Neural progenitor cell (in vitro differentiated cells): ENCODE results near the gene TERC. TPM values are rescaled to one million over a fixed set of nuclear protein-coding genes. Genes with fewer than 3 reads are reported as not detected.
"Not testable (repeated sequence)": the region's sequence is repeated elsewhere in the genome, so short reads cannot be mapped to it uniquely, and the experiment has no call there.

ENCODE experiments used
- DNase-seq: peaks from one replicate; pipeline ENCODE4 v3.0.0-alpha.2; 2016; ENCODE audit warnings: low spot score
- H2AFZ ChIP-seq: fragments of 200-600 bp; sonication (generic); replicated peaks from 2 replicates; pipeline ENCODE4 v1.6.1; 2016; ENCODE audit warnings: antibody characterized with exemption
- H3F3A ChIP-seq: fragments of 200-600 bp; sonication (generic); 2 replicates; pipeline ENCODE4 v1.6.1; 2016; ENCODE audit warnings: antibody characterized with exemption, low read depth
- H3K27ac ChIP-seq: fragments of 200-600 bp; sonication (generic); 2 replicates; pipeline ENCODE4 v1.5.1; 2016; ENCODE audit warnings: mild to moderate bottlenecking
- H3K27me3 ChIP-seq: fragments of 200-600 bp; sonication (generic); 2 replicates; pipeline ENCODE4 v1.6.1; 2016; ENCODE audit warnings: mild to moderate bottlenecking, moderate library complexity
- H3K36me3 ChIP-seq: fragments of 200-600 bp; sonication (generic); 2 replicates; pipeline ENCODE4 v1.5.1; 2016
- H3K4me1 ChIP-seq: fragments of 200-600 bp; sonication (generic); 2 replicates; pipeline ENCODE4 v1.6.1; 2016; ENCODE audit warnings: mixed run types
- H3K4me2 ChIP-seq: fragments of 200-600 bp; sonication (generic); 2 replicates; pipeline ENCODE4 v1.6.1; 2016
- H3K4me3 ChIP-seq: fragments of 200-600 bp; sonication (generic); 2 replicates; pipeline ENCODE4 v1.5.1; 2016
- H3K79me2 ChIP-seq: fragments of 200-600 bp; sonication (generic); 2 replicates; pipeline ENCODE4 v1.6.1; 2016; ENCODE audit warnings: low read depth
- H3K9ac ChIP-seq: fragments of 200-600 bp; sonication (generic); 2 replicates; pipeline ENCODE4 v1.6.1; 2016
- H3K9me3 ChIP-seq: fragments of 200-600 bp; sonication (generic); 2 replicates; pipeline ENCODE4 v1.5.1; 2016; ENCODE audit warnings: low read depth
- H4K20me1 ChIP-seq: fragments of 200-600 bp; sonication (generic); 2 replicates; pipeline ENCODE4 v1.6.1; 2016; ENCODE audit warnings: low read depth
- H3K27ac Mint-ChIP-seq: 3 replicates; pipeline ENCODE4 v1.8.0; 2021; ENCODE audit warnings: mixed read lengths
- H3K27me3 Mint-ChIP-seq: 2 replicates; pipeline ENCODE4 v1.8.0; 2022; ENCODE audit warnings: low read depth, mild to moderate bottlenecking, inconsistent platforms, moderate library complexity, mixed read lengths; ENCODE audit not compliant: insufficient read depth
- H3K36me3 Mint-ChIP-seq: 3 replicates; pipeline ENCODE4 v1.8.0; 2021; ENCODE audit warnings: mixed read lengths
- H3K4me1 Mint-ChIP-seq: 3 replicates; pipeline ENCODE4 v1.8.0; 2021; ENCODE audit warnings: mixed read lengths
- H3K4me3 Mint-ChIP-seq: 3 replicates; pipeline ENCODE4 v1.8.0; 2021; ENCODE audit warnings: mild to moderate bottlenecking, moderate library complexity, mixed read lengths
- H3K9me3 Mint-ChIP-seq: 3 replicates; pipeline ENCODE4 v1.8.0; 2020; ENCODE audit warnings: mixed read lengths
- CTCF ChIP-seq: fragments of 200-600 bp; sonication (generic); IDR thresholded peaks from 2 replicates; pipeline ENCODE4 v1.5.1; 2017; ENCODE audit warnings: antibody characterized with exemption, mild to moderate bottlenecking
- EZH2 ChIP-seq: fragments of 200-600 bp; sonication (generic); IDR thresholded peaks from 2 replicates; pipeline ENCODE4 v1.6.1; 2017; ENCODE audit warnings: antibody characterized with exemption, mild to moderate bottlenecking, moderate library complexity
- EZH2phosphoT487 ChIP-seq: fragments of 200-600 bp; sonication (generic); IDR thresholded peaks from 2 replicates; pipeline ENCODE4 v1.6.1; 2017; ENCODE audit warnings: antibody characterized with exemption
- small RNA-seq: library from RNA; depleted of rRNA; stranded (forward); fragments of <200 nt; gene quantifications from one replicate; pipeline ENCODE3, GENCODE V24; 2015
- total RNA-seq: library from RNA; depleted of rRNA; stranded (reverse); fragments of >200 nt; gene quantifications from 2 replicates; pipeline ENCODE4 v1.2.3, GENCODE V29; 2015; ENCODE audit warnings: low replicate concordance

Gene TERC
- total RNA-seq, 1 donor from 2014 or later: 47.5 TPM

GRCh38 chr3:169739067-169739466 is 25.8 kb downstream of the TERC start:
- Histone ChIP-seq H4K20me1 (no peaks in the 10 kb centered on the region), H2AFZ (peak overlapping the region; percentile 26), H3K4me1 (peaks cover 7% of the 10 kb centered on the region), H3K4me2 (no peak overlapping the region), H3K27ac (no peak overlapping the region), H3F3A (peaks cover 3% of the 10 kb centered on the region), H3K79me2 (no peaks in the 10 kb centered on the region), H3K27me3 (no peaks in the 10 kb centered on the region), H3K9ac (no peak overlapping the region), H3K4me3 (no peak overlapping the region), H3K36me3 (no peaks in the 10 kb centered on the region), H3K9me3 (peaks cover 10% of the 10 kb centered on the region)
- Mint-ChIP-seq H3K9me3 (peaks cover 22% of the 10 kb centered on the region), H3K27ac (peak overlapping the region; percentile 18), H3K4me3 (no peak overlapping the region), H3K36me3 (no peaks in the 10 kb centered on the region), H3K27me3 (peaks cover 2% of the 10 kb centered on the region), H3K4me1 (peaks cover 2% of the 10 kb centered on the region)
- TF ChIP-seq EZH2phosphoT487 (no peak), CTCF (no peak), EZH2 (no peak)
- no peak for DNase-seq

GRCh38 chr3:169731857-169732256 is 33.0 kb downstream of the TERC start:
- not testable (repeated sequence) for H3K4me3 Mint-ChIP-seq, H2AFZ ChIP-seq, H3K4me2 ChIP-seq, H3K9ac ChIP-seq, H3F3A ChIP-seq, H3K79me2 ChIP-seq, H3K36me3 ChIP-seq, H3K4me3 ChIP-seq, H3K4me1 ChIP-seq, H3K27ac Mint-ChIP-seq, H3K27me3 ChIP-seq, DNase-seq, H4K20me1 ChIP-seq, H3K27ac ChIP-seq, H3K9me3 ChIP-seq, H3K27me3 Mint-ChIP-seq, H3K4me1 Mint-ChIP-seq, H3K36me3 Mint-ChIP-seq
- peaks cover 38% of the 10 kb centered on the region for H3K9me3 Mint-ChIP-seq

GRCh38 chr3:169722724-169723123 is 42.1 kb downstream of the TERC start:
- H3K9ac ChIP-seq: no peak overlapping the region
- Mint-ChIP-seq H3K27me3 (peaks cover 2% of the 10 kb centered on the region), H3K9me3 (peaks cover 6% of the 10 kb centered on the region), H3K36me3 (no peaks in the 10 kb centered on the region), H3K27ac (no peak overlapping the region), H3K4me1 (no peaks in the 10 kb centered on the region), H3K4me3 (no peak overlapping the region)
- peak overlapping the region; percentile 19 for H2AFZ ChIP-seq
- H3K9me3 ChIP-seq: no peaks in the 10 kb centered on the region
- H3K4me2 ChIP-seq: no peak overlapping the region
- H3K4me1 ChIP-seq: no peaks in the 10 kb centered on the region
- no peaks in the 10 kb centered on the region for H4K20me1 ChIP-seq
- no peak overlapping the region for H3K27ac ChIP-seq
- H3K79me2 ChIP-seq: no peaks in the 10 kb centered on the region
- H3F3A ChIP-seq: no peaks in the 10 kb centered on the region
- H3K27me3 ChIP-seq: no peaks in the 10 kb centered on the region
- no peak for TF ChIP-seq EZH2
- no peak for TF ChIP-seq EZH2phosphoT487
- DNase-seq: no peak
- H3K36me3 ChIP-seq: no peaks in the 10 kb centered on the region
- no peak overlapping the region for H3K4me3 ChIP-seq

- not testable (repeated sequence) for H3K4me1 ChIP-seq, H2AFZ ChIP-seq, H3K4me2 ChIP-seq, H4K20me1 ChIP-seq, H3K36me3 ChIP-seq, H3K79me2 ChIP-seq, H3K9me3 Mint-ChIP-seq, H3K36me3 Mint-ChIP-seq, H3K27ac Mint-ChIP-seq, H3K27ac ChIP-seq, H3K9me3 ChIP-seq, DNase-seq, H3K4me3 Mint-ChIP-seq, H3K4me1 Mint-ChIP-seq, H3K4me3 ChIP-seq, H3K9ac ChIP-seq, H3F3A ChIP-seq, H3K27me3 Mint-ChIP-seq, H3K27me3 ChIP-seq
These were observed 46.4 kb downstream of the TERC start for GRCh38 chr3:169718415-169718814.

Small RNA genes within 50 kb of the gene (small RNA-seq; reads per million reads assigned to genes)
- not detected for gene RNU6-637P

Other genes starting within 250 kb of the TERC start
- gene MECOM, start 101.3 kb downstream of the TERC start, total RNA-seq: 5.2 and 7.8 TPM in 2 replicates
- gene ACTRT3, start 4.5 kb upstream of the TERC start, total RNA-seq: 0.31 and 0.34 TPM in 2 replicates
- 19.2 and 23.6 TPM in 2 replicates for gene MYNN, start 8.3 kb upstream of the TERC start, total RNA-seq
- not detected in 2 replicates for gene LRRIQ4, start 47.8 kb upstream of the TERC start, total RNA-seq
- gene LRRC34, start 47.8 kb upstream of the TERC start, total RNA-seq: 12.5 and 54.8 TPM in 2 replicates
- not detected in 2 replicates for gene LRRC31, start 104.9 kb upstream of the TERC start, total RNA-seq
- not detected in 2 replicates for gene SAMD7, start 146.5 kb upstream of the TERC start, total RNA-seq
- 22.0 and 34.8 TPM in 2 replicates for gene SEC62, start 201.7 kb upstream of the TERC start, total RNA-seq